ENCODE measurements around the gene HDGFL3. TPM values are rescaled to one million over a fixed set of nuclear protein-coding genes. Genes with fewer than 3 reads are reported as not detected.

HDGFL3 gene
- total and polyA plus RNA-seq, 9 of the 15 experiments (the other 6 are each of a cell fraction or from before 2014, with no cell fraction given), result 6.7 to 42.0 (median 31.4) TPM

DNA sequence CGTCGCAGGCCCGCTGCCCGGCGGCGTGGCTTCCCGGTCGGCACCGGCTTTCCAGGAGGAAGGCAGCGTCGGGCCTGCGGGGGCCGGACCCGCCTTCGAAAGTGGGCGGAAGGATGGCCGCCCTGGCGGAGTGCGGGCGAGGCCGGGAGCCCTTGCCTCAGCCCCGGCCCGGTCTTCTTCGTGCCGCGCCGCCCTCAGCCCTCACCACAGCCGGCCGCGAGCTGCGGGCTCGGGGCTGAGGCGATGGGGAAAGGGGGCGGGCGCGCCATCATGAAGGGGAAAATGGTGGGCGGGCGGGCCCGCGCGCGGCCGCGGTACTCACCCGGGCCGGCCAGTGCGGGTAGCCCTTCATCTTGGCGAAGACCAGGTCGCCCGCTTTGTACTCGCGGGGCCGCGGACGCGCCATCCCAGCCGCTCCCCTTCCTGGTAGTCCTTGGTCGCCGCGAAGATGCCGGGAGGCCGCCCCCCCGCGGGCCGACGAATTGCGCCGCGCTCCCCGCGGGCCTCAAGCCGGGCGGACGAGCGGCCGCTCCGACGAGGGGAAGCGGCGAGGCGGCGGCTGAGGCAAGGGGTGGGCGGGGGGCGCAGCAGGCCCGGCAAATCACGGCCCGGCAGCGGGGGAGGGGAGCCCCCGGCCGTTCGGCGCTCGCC is 489 bp downstream of the HDGFL3 start (continued):
- TF ChIP-seq, protein P1, sequence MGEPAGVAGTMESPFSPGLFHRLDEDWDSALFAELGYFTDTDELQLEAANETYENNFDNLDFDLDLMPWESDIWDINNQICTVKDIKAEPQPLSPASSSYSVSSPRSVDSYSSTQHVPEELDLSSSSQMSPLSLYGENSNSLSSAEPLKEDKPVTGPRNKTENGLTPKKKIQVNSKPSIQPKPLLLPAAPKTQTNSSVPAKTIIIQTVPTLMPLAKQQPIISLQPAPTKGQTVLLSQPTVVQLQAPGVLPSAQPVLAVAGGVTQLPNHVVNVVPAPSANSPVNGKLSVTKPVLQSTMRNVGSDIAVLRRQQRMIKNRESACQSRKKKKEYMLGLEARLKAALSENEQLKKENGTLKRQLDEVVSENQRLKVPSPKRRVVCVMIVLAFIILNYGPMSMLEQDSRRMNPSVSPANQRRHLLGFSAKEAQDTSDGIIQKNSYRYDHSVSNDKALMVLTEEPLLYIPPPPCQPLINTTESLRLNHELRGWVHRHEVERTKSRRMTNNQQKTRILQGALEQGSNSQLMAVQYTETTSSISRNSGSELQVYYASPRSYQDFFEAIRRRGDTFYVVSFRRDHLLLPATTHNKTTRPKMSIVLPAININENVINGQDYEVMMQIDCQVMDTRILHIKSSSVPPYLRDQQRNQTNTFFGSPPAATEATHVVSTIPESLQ (CRISPR knock-in tag; IDR thresholded peaks at IDR 0.05), result 0 out of 2 replicates have a peak, but pooled peaks have one; percentile 31
- TF ChIP-seq TEAD4 (IDR thresholded peaks at IDR 0.05; ENCODE audit: low read length) (no peak), TEAD4 (CRISPR knock-in tag; IDR thresholded peaks at IDR 0.05; ENCODE audit: borderline replicate concordance) (no peak), ZNF146 (CRISPR knock-in tag; IDR thresholded peaks at IDR 0.05; ENCODE audit: unreplicated experiment) (no peak), SAFB (IDR thresholded peaks at IDR 0.05; ENCODE audit: borderline replicate concordance, low read depth, low read length) (0 out of 2 replicates have a peak, but pooled peaks have one; percentile 28), ZNF431 (CRISPR knock-in tag; IDR thresholded peaks at IDR 0.05) (no peak), MCM7 (IDR thresholded peaks at IDR 0.05) (no peak), MYNN (IDR thresholded peaks at IDR 0.05) (no peak), MYNN (CRISPR knock-in tag; IDR thresholded peaks at IDR 0.05) (no peak), POLR2G (IDR thresholded peaks at IDR 0.05; ENCODE audit: low read depth, low read length) (peak; percentile 76), EGR1 (conservative IDR thresholded peaks at IDR 0.05) (peak; percentile 79), ZNF232 (CRISPR knock-in tag; IDR thresholded peaks at IDR 0.05) (no peak)
- TF ChIP-seq, protein P2, sequence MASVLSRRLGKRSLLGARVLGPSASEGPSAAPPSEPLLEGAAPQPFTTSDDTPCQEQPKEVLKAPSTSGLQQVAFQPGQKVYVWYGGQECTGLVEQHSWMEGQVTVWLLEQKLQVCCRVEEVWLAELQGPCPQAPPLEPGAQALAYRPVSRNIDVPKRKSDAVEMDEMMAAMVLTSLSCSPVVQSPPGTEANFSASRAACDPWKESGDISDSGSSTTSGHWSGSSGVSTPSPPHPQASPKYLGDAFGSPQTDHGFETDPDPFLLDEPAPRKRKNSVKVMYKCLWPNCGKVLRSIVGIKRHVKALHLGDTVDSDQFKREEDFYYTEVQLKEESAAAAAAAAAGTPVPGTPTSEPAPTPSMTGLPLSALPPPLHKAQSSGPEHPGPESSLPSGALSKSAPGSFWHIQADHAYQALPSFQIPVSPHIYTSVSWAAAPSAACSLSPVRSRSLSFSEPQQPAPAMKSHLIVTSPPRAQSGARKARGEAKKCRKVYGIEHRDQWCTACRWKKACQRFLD (CRISPR knock-in tag; IDR thresholded peaks at IDR 0.05), result no peak; the same call in 1 of the 2 replicates
- TF ChIP-seq, protein P3, sequence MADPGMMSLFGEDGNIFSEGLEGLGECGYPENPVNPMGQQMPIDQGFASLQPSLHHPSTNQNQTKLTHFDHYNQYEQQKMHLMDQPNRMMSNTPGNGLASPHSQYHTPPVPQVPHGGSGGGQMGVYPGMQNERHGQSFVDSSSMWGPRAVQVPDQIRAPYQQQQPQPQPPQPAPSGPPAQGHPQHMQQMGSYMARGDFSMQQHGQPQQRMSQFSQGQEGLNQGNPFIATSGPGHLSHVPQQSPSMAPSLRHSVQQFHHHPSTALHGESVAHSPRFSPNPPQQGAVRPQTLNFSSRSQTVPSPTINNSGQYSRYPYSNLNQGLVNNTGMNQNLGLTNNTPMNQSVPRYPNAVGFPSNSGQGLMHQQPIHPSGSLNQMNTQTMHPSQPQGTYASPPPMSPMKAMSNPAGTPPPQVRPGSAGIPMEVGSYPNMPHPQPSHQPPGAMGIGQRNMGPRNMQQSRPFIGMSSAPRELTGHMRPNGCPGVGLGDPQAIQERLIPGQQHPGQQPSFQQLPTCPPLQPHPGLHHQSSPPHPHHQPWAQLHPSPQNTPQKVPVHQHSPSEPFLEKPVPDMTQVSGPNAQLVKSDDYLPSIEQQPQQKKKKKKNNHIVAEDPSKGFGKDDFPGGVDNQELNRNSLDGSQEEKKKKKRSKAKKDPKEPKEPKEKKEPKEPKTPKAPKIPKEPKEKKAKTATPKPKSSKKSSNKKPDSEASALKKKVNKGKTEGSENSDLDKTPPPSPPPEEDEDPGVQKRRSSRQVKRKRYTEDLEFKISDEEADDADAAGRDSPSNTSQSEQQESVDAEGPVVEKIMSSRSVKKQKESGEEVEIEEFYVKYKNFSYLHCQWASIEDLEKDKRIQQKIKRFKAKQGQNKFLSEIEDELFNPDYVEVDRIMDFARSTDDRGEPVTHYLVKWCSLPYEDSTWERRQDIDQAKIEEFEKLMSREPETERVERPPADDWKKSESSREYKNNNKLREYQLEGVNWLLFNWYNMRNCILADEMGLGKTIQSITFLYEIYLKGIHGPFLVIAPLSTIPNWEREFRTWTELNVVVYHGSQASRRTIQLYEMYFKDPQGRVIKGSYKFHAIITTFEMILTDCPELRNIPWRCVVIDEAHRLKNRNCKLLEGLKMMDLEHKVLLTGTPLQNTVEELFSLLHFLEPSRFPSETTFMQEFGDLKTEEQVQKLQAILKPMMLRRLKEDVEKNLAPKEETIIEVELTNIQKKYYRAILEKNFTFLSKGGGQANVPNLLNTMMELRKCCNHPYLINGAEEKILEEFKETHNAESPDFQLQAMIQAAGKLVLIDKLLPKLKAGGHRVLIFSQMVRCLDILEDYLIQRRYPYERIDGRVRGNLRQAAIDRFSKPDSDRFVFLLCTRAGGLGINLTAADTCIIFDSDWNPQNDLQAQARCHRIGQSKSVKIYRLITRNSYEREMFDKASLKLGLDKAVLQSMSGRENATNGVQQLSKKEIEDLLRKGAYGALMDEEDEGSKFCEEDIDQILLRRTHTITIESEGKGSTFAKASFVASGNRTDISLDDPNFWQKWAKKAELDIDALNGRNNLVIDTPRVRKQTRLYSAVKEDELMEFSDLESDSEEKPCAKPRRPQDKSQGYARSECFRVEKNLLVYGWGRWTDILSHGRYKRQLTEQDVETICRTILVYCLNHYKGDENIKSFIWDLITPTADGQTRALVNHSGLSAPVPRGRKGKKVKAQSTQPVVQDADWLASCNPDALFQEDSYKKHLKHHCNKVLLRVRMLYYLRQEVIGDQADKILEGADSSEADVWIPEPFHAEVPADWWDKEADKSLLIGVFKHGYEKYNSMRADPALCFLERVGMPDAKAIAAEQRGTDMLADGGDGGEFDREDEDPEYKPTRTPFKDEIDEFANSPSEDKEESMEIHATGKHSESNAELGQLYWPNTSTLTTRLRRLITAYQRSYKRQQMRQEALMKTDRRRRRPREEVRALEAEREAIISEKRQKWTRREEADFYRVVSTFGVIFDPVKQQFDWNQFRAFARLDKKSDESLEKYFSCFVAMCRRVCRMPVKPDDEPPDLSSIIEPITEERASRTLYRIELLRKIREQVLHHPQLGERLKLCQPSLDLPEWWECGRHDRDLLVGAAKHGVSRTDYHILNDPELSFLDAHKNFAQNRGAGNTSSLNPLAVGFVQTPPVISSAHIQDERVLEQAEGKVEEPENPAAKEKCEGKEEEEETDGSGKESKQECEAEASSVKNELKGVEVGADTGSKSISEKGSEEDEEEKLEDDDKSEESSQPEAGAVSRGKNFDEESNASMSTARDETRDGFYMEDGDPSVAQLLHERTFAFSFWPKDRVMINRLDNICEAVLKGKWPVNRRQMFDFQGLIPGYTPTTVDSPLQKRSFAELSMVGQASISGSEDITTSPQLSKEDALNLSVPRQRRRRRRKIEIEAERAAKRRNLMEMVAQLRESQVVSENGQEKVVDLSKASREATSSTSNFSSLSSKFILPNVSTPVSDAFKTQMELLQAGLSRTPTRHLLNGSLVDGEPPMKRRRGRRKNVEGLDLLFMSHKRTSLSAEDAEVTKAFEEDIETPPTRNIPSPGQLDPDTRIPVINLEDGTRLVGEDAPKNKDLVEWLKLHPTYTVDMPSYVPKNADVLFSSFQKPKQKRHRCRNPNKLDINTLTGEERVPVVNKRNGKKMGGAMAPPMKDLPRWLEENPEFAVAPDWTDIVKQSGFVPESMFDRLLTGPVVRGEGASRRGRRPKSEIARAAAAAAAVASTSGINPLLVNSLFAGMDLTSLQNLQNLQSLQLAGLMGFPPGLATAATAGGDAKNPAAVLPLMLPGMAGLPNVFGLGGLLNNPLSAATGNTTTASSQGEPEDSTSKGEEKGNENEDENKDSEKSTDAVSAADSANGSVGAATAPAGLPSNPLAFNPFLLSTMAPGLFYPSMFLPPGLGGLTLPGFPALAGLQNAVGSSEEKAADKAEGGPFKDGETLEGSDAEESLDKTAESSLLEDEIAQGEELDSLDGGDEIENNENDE (IDR thresholded peaks at IDR 0.05; ENCODE audit: low read depth, low read length), result no peak
